Measurements from ENCODE around the gene BBS9.

GRCh38 chr7:33152087-33152486, 22.7 kb downstream of the BBS9 start:
- TF ChIP-seq CTCF (IDR thresholded peaks at IDR 0.05) (no peak), POLR2A (IDR thresholded peaks at IDR 0.05) (no peak)

Measured in heart left ventricle (tissue), 13 donors.